H1 (cell line): ENCODE measurements around the gene TSTD2. TPM values are rescaled to one million over a fixed set of nuclear protein-coding genes. Genes with fewer than 3 reads are reported as not detected.

Source experiments
- KDM4A ChIP-seq: IDR thresholded peaks from one replicate; pipeline ENCODE4 v1.7.1; 2012; ENCODE audit warnings: low read depth, mild to moderate bottlenecking, moderate library complexity, low read length, inconsistent platforms; ENCODE audit not compliant: severe bottlenecking
- POLR2AphosphoS5 ChIP-seq: IDR thresholded peaks from 2 replicates; pipeline ENCODE4 v1.6.1; 2011; ENCODE audit warnings: low read depth, low read length
- RAD21 ChIP-seq, 2 experiments: IDR thresholded peaks in 1 of 2; conservative IDR thresholded peaks in 1 of 2; 2 replicates each; pipeline ENCODE4 v1.6.1; 2011; ENCODE audit warnings: low read depth in 2 of 2, low read length in 2 of 2, improper control_type of control experiment in 1 of 2, inconsistent platforms in 1 of 2, mild to moderate bottlenecking in 1 of 2, moderate library complexity in 1 of 2
- SUZ12 ChIP-seq: fragments of 200-600 bp; sonication (generic); IDR thresholded peaks from 2 replicates; pipeline ENCODE4 v1.6.1; 2012; ENCODE audit warnings: mild to moderate bottlenecking, inconsistent platforms, low read length, moderate library complexity, mixed read lengths
- polyA plus RNA-seq, 7 experiments: library from polyadenylated mRNA; depleted of rRNA in 3 of 7; stranded (reverse) in 5 of 7; unstranded in 2 of 7; fragments of >200 nt in 5 of 7; fragments of 200-250 nt in 2 of 7; gene quantifications; 1 replicate in 5 of 7; 2 replicates in 1 of 7; 4 replicates in 1 of 7; pipeline versions ENCODE4 v1.2.1 to v1.2.3, GENCODE V29; 2011 to 2013; ENCODE audit warnings: missing spikeins in 2 of 7, mixed read lengths in 2 of 7
- total RNA-seq: library from RNA; stranded (reverse); fragmentation: NEBNext Ultra II Directional; extraction: Animal tissue kit (Norgen Biotek cat#: 25700); gene quantifications from 2 replicates; pipeline ENCODE4 v1.2.1, GENCODE V29; 2021
- TF ChIP-seq, protein P1 (sequence below): fragments of 300-600 bp; sonication (generic); IDR thresholded peaks from 2 replicates; pipeline ENCODE4 v1.7.1; 2012; ENCODE audit warnings: low read length, moderate library complexity, mild to moderate bottlenecking, inconsistent platforms; ENCODE audit not compliant: insufficient replicate concordance
- TF ChIP-seq, protein P2 (sequence below), 3 experiments: IDR thresholded peaks; 1 replicate in 2 of 3; 2 replicates in 1 of 3; pipeline versions ENCODE4 v1.5.1 to v1.6.1; 2011; ENCODE audit warnings: low read length in 3 of 3, mild to moderate bottlenecking in 3 of 3, inconsistent platforms in 2 of 3, low read depth in 1 of 3, moderate library complexity in 1 of 3; ENCODE audit not compliant: insufficient read depth in 1 of 3; ENCODE audit errors: control extremely low read depth in 1 of 3

TSTD2 gene
- total and polyA plus RNA-seq, 2 of the 8 experiments (the other 6 are each of a cell fraction or from before 2014, with no cell fraction given) = 16.1 to 17.5 TPM

- TF ChIP-seq, protein P1, sequence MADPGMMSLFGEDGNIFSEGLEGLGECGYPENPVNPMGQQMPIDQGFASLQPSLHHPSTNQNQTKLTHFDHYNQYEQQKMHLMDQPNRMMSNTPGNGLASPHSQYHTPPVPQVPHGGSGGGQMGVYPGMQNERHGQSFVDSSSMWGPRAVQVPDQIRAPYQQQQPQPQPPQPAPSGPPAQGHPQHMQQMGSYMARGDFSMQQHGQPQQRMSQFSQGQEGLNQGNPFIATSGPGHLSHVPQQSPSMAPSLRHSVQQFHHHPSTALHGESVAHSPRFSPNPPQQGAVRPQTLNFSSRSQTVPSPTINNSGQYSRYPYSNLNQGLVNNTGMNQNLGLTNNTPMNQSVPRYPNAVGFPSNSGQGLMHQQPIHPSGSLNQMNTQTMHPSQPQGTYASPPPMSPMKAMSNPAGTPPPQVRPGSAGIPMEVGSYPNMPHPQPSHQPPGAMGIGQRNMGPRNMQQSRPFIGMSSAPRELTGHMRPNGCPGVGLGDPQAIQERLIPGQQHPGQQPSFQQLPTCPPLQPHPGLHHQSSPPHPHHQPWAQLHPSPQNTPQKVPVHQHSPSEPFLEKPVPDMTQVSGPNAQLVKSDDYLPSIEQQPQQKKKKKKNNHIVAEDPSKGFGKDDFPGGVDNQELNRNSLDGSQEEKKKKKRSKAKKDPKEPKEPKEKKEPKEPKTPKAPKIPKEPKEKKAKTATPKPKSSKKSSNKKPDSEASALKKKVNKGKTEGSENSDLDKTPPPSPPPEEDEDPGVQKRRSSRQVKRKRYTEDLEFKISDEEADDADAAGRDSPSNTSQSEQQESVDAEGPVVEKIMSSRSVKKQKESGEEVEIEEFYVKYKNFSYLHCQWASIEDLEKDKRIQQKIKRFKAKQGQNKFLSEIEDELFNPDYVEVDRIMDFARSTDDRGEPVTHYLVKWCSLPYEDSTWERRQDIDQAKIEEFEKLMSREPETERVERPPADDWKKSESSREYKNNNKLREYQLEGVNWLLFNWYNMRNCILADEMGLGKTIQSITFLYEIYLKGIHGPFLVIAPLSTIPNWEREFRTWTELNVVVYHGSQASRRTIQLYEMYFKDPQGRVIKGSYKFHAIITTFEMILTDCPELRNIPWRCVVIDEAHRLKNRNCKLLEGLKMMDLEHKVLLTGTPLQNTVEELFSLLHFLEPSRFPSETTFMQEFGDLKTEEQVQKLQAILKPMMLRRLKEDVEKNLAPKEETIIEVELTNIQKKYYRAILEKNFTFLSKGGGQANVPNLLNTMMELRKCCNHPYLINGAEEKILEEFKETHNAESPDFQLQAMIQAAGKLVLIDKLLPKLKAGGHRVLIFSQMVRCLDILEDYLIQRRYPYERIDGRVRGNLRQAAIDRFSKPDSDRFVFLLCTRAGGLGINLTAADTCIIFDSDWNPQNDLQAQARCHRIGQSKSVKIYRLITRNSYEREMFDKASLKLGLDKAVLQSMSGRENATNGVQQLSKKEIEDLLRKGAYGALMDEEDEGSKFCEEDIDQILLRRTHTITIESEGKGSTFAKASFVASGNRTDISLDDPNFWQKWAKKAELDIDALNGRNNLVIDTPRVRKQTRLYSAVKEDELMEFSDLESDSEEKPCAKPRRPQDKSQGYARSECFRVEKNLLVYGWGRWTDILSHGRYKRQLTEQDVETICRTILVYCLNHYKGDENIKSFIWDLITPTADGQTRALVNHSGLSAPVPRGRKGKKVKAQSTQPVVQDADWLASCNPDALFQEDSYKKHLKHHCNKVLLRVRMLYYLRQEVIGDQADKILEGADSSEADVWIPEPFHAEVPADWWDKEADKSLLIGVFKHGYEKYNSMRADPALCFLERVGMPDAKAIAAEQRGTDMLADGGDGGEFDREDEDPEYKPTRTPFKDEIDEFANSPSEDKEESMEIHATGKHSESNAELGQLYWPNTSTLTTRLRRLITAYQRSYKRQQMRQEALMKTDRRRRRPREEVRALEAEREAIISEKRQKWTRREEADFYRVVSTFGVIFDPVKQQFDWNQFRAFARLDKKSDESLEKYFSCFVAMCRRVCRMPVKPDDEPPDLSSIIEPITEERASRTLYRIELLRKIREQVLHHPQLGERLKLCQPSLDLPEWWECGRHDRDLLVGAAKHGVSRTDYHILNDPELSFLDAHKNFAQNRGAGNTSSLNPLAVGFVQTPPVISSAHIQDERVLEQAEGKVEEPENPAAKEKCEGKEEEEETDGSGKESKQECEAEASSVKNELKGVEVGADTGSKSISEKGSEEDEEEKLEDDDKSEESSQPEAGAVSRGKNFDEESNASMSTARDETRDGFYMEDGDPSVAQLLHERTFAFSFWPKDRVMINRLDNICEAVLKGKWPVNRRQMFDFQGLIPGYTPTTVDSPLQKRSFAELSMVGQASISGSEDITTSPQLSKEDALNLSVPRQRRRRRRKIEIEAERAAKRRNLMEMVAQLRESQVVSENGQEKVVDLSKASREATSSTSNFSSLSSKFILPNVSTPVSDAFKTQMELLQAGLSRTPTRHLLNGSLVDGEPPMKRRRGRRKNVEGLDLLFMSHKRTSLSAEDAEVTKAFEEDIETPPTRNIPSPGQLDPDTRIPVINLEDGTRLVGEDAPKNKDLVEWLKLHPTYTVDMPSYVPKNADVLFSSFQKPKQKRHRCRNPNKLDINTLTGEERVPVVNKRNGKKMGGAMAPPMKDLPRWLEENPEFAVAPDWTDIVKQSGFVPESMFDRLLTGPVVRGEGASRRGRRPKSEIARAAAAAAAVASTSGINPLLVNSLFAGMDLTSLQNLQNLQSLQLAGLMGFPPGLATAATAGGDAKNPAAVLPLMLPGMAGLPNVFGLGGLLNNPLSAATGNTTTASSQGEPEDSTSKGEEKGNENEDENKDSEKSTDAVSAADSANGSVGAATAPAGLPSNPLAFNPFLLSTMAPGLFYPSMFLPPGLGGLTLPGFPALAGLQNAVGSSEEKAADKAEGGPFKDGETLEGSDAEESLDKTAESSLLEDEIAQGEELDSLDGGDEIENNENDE = no peak
- TF ChIP-seq SUZ12 (no peak), KDM4A (no peak), POLR2AphosphoS5 (no peak), RAD21 (IDR thresholded peaks at IDR 0.05 in 1 of 2, conservative IDR thresholded peaks at IDR 0.05 in 1 of 2; ENCODE audit: low read depth in 2 of 2, low read length in 2 of 2) (no peak)
- TF ChIP-seq, protein P2, sequence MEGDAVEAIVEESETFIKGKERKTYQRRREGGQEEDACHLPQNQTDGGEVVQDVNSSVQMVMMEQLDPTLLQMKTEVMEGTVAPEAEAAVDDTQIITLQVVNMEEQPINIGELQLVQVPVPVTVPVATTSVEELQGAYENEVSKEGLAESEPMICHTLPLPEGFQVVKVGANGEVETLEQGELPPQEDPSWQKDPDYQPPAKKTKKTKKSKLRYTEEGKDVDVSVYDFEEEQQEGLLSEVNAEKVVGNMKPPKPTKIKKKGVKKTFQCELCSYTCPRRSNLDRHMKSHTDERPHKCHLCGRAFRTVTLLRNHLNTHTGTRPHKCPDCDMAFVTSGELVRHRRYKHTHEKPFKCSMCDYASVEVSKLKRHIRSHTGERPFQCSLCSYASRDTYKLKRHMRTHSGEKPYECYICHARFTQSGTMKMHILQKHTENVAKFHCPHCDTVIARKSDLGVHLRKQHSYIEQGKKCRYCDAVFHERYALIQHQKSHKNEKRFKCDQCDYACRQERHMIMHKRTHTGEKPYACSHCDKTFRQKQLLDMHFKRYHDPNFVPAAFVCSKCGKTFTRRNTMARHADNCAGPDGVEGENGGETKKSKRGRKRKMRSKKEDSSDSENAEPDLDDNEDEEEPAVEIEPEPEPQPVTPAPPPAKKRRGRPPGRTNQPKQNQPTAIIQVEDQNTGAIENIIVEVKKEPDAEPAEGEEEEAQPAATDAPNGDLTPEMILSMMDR (IDR thresholded peaks at IDR 0.05; ENCODE audit: control extremely low read depth in 1 of 3, insufficient read depth in 1 of 3, low read depth in 1 of 3, low read length in 3 of 3) = no peak
Measured at GRCh38 chr9:97659771-97660170, 26.6 kb upstream of the TSTD2 start (continued).
